Activated T-cell treated with anti-CD3 and anti-CD28 coated beads, Interleukin-2, amount 50 U/mL, for 4 hours (primary cell): ENCODE results near the gene C1orf174. TPM values are rescaled to one million over a fixed set of nuclear protein-coding genes. Genes with fewer than 3 reads are reported as not detected.

Experiments
- ATAC-seq, 2 donors: fragments of 200-7000 bp; cut with Tn5 transposase; one replicate each; pipeline ENCODE4 v1.10.0; 2021
- DNase-seq: peaks from one replicate; pipeline ENCODE4 v3.0.0-alpha.2; 2020
- H3K27me3 Mint-ChIP-seq: one replicate; pipeline ENCODE4 v1.8.0; 2021; ENCODE audit warnings: low read depth, mixed read lengths
- H3K36me3 Mint-ChIP-seq: one replicate; pipeline ENCODE4 v1.8.0; 2022; ENCODE audit warnings: mixed read lengths; ENCODE audit not compliant: insufficient read depth
- H3K4me1 Mint-ChIP-seq: one replicate; pipeline ENCODE4 v1.8.0; 2021; ENCODE audit warnings: low read depth, mixed read lengths
- H3K4me3 Mint-ChIP-seq: one replicate; pipeline ENCODE4 v1.8.0; 2021; ENCODE audit warnings: mild to moderate bottlenecking, moderate library complexity, mixed read lengths
- H3K9me3 Mint-ChIP-seq: one replicate; pipeline ENCODE4 v1.8.0; 2021; ENCODE audit warnings: mixed read lengths
- total RNA-seq, 3 donors: library from RNA; stranded (reverse); gene quantifications; one replicate each; pipeline ENCODE4 v1.2.1, GENCODE V29; 2021

Gene C1orf174
- total RNA-seq, 3 donors from 2014 or later = 55.0 to 61.8 (median 60.5) TPM

GRCh38 chr1:3898475-3898735, 1.7 kb downstream of the C1orf174 start:
- Mint-ChIP-seq H3K9me3 (peaks cover 16% of the 10 kb centered on the region), H3K4me1 (peaks cover 37% of the 10 kb centered on the region), H3K27me3 (no peaks in the 10 kb centered on the region), H3K4me3 (peak overlapping the region; percentile 89), H3K36me3 (peaks cover 15% of the 10 kb centered on the region)
- DNase-seq (no peak), ATAC-seq (no peak)

- H3K4me3 Mint-ChIP-seq = no peak overlapping the region
- DNase-seq = no peak
- H3K4me1 Mint-ChIP-seq = peaks cover 26% of the 10 kb centered on the region
- peaks cover 18% of the 10 kb centered on the region for H3K36me3 Mint-ChIP-seq
- peaks cover 16% of the 10 kb centered on the region for H3K9me3 Mint-ChIP-seq
- no peaks in the 10 kb centered on the region for H3K27me3 Mint-ChIP-seq
- no peak for ATAC-seq
Measured at GRCh38 chr1:3896396-3897000, 3.6 kb downstream of the C1orf174 start.

GRCh38 chr1:3895951-3896325, 4.1 kb downstream of the C1orf174 start:
- DNase-seq (no peak), ATAC-seq (no peak)
- no peak overlapping the region for H3K4me3 Mint-ChIP-seq
- peaks cover 29% of the 10 kb centered on the region for H3K4me1 Mint-ChIP-seq
- H3K9me3 Mint-ChIP-seq = peaks cover 16% of the 10 kb centered on the region
- peaks cover 19% of the 10 kb centered on the region for H3K36me3 Mint-ChIP-seq
- H3K27me3 Mint-ChIP-seq = no peaks in the 10 kb centered on the region

DNA sequence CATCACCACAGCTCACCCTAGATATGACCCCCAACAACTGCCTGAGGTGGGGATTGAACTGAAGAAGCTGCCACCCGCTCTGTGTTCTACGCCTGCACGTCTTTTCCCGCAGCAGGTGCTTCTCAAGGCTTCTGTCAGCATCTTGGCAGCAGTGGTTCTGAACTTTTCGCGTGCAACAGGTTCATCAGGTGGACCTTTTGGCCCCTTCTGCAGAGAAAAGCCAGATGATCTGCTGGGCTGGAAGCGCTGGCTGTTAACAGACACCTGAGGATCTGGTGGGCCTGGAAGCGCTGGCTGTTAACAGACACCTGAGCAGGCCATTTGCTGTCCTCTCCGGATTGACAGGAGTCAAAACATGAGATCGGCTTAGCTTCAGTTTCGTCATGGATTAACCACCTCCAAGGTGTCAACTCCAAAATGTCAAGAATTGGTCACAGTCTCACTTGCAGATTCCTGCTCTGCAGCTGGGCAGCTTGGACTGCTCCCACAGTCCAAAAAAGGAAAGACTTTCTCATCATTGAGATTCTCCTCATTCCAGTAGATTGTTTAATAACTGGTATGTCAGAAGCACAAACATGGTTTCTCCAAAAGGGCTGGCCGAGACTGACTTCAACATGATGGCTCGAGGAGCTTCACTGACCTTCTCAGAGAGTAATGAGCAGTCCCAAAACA, 4.7 kb downstream of the C1orf174 start:
- ATAC-seq (no peak), DNase-seq (no peak)
- H3K4me1 Mint-ChIP-seq = peaks cover 34% of the 10 kb centered on the region
- peaks cover 23% of the 10 kb centered on the region for H3K36me3 Mint-ChIP-seq
- no peaks in the 10 kb centered on the region for H3K27me3 Mint-ChIP-seq
- H3K9me3 Mint-ChIP-seq = peaks cover 16% of the 10 kb centered on the region
- no peak overlapping the region for H3K4me3 Mint-ChIP-seq

GRCh38 chr1:3894626-3895278, 5.3 kb downstream of the C1orf174 start:
- H3K9me3 Mint-ChIP-seq = peaks cover 16% of the 10 kb centered on the region
- no peak for DNase-seq
- peaks cover 26% of the 10 kb centered on the region for H3K36me3 Mint-ChIP-seq
- no peaks in the 10 kb centered on the region for H3K27me3 Mint-ChIP-seq
- peaks cover 40% of the 10 kb centered on the region for H3K4me1 Mint-ChIP-seq
- no peak overlapping the region for H3K4me3 Mint-ChIP-seq
- no peak for ATAC-seq

- Mint-ChIP-seq H3K4me1 (peaks cover 31% of the 10 kb centered on the region), H3K36me3 (peaks cover 28% of the 10 kb centered on the region), H3K27me3 (no peaks in the 10 kb centered on the region), H3K9me3 (peaks cover 13% of the 10 kb centered on the region), H3K4me3 (no peak overlapping the region)
- ATAC-seq = no peak
- no peak for DNase-seq
Measured at GRCh38 chr1:3893190-3893589, 6.9 kb downstream of the C1orf174 start.

DNA sequence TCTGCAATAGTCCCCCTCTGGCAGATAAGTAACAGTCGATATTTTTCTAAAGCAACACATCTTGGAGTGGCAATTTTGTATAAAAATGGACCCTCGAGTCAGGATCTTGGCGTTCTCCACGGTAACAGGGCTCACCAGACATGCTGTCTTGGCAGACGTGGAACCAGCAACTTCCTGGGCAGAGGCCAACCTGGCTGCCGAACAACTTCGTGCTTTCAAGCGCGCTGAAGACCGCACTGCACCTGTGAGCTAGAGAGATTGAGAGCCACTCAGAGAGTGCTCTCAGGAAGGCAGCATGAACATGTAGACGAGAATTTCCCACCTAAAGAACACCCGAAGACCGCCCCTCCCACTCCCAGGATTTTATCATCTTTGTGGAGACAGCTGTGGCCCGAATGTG, 7.3 kb downstream of the C1orf174 start:
- DNase-seq (no peak), ATAC-seq (no peak)
- Mint-ChIP-seq H3K36me3 (peaks cover 28% of the 10 kb centered on the region), H3K4me3 (no peak overlapping the region), H3K4me1 (peaks cover 31% of the 10 kb centered on the region), H3K9me3 (peaks cover 8% of the 10 kb centered on the region), H3K27me3 (no peaks in the 10 kb centered on the region)

- H3K4me1 Mint-ChIP-seq = peaks cover 24% of the 10 kb centered on the region
- no peak overlapping the region for H3K4me3 Mint-ChIP-seq
- H3K27me3 Mint-ChIP-seq = no peaks in the 10 kb centered on the region
- no peak for ATAC-seq
- DNase-seq = no peak
- no peaks in the 10 kb centered on the region for H3K9me3 Mint-ChIP-seq
- H3K36me3 Mint-ChIP-seq = peaks cover 22% of the 10 kb centered on the region
Measured at GRCh38 chr1:3891329-3891865, 8.7 kb downstream of the C1orf174 start.

DNA sequence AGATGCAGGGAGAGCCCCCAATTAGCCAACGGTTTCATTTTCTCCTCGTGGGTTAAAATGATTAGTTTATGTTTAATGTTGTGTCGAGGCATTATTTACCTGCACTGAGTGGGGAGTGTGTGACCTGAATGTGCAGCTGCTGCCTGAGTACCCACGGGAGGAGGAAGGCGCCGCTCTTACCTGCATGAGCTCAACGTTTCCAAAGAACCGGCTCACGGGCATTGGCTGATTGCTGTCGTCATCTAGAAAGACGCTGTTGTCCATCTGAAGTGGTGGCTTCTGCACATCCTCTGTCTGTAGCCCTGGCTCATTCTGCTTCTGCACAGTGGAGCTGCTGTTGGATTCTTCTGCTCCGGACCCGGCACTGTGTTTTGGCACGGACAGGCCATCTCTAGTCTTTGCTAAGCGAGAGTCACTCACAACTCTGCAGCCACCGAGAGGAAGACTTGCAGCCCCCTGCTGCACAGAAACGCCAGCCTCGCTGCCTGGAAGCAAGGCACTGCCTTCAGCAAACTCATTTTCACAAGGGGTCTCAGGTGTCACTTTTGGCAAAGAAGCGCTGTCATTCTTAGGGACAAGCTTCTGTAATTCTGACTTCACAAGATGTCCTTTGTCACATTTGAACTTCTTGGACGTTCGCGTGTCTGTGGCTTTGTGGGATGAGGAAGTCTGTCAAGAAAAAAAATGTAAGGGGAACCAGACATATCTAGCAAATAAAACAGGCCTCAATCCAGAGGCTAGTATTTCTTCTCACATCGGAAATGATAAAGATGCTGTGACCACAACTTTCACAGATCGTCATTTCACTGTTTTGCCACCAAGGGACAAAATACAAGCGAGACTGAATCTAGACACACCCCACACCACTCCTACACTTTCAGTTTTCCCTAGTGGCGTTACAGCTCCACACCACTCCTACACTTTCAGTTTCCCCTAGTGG, 9.4 kb downstream of the C1orf174 start:
- Mint-ChIP-seq H3K4me3 (peak overlapping the region; percentile 34), H3K9me3 (no peaks in the 10 kb centered on the region), H3K4me1 (peaks cover 22% of the 10 kb centered on the region), H3K36me3 (peaks cover 23% of the 10 kb centered on the region), H3K27me3 (no peaks in the 10 kb centered on the region)
- DNase-seq (no peak), ATAC-seq (peak; percentile 53 to 73)

GRCh38 chr1:3889936-3890335, 10.1 kb downstream of the C1orf174 start:
- Mint-ChIP-seq H3K4me3 (peak overlapping the region; percentile 34), H3K36me3 (peaks cover 24% of the 10 kb centered on the region), H3K27me3 (no peaks in the 10 kb centered on the region), H3K4me1 (peaks cover 22% of the 10 kb centered on the region), H3K9me3 (no peaks in the 10 kb centered on the region)
- DNase-seq = no peak
- peak in 1 of 2 donors; percentile 36 for ATAC-seq

GRCh38 chr1:3888301-3888700, 11.8 kb downstream of the C1orf174 start:
- no peaks in the 10 kb centered on the region for H3K27me3 Mint-ChIP-seq
- no peak for ATAC-seq
- H3K4me1 Mint-ChIP-seq = peaks cover 24% of the 10 kb centered on the region
- no peak for DNase-seq
- no peaks in the 10 kb centered on the region for H3K9me3 Mint-ChIP-seq
- H3K4me3 Mint-ChIP-seq = no peak overlapping the region
- H3K36me3 Mint-ChIP-seq = peaks cover 35% of the 10 kb centered on the region

GRCh38 chr1:3886691-3887090, 13.4 kb downstream of the C1orf174 start:
- H3K36me3 Mint-ChIP-seq = peaks cover 34% of the 10 kb centered on the region
- ATAC-seq (no peak), DNase-seq (no peak)
- H3K4me1 Mint-ChIP-seq = peaks cover 22% of the 10 kb centered on the region
- H3K27me3 Mint-ChIP-seq = no peaks in the 10 kb centered on the region
- H3K4me3 Mint-ChIP-seq = no peak overlapping the region
- H3K9me3 Mint-ChIP-seq = no peaks in the 10 kb centered on the region

DNA sequence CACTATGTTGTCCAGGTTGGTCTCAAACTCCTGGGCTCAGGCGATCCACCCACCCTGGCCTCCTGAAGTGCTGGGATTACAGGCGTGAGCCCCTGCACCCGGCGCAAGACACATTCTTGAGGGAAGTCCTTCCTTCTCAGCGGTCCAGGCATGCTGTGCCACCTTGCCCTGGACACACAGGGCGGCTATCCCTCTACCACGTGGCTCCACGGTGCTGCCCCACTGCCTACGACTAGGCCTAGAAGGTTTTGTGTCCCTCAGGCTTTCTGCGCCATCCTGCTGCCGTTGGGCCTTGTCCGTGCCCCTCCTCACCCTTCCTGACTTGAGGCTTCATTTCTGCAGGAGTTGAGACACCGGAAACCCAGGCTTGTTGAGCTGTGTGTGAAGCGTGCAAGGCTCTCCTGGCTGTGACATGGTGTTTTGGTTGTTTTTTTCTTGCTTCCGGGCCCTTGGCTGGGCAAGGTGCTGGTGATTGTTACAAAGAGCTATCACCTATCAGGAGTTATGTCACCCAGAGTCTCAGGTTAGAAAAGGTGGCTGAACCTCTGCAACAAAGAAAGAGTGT, 13.9 kb downstream of the C1orf174 start:
- peaks cover 19% of the 10 kb centered on the region for H3K4me1 Mint-ChIP-seq
- no peaks in the 10 kb centered on the region for H3K27me3 Mint-ChIP-seq
- peaks cover 34% of the 10 kb centered on the region for H3K36me3 Mint-ChIP-seq
- no peaks in the 10 kb centered on the region for H3K9me3 Mint-ChIP-seq
- no peak for ATAC-seq
- H3K4me3 Mint-ChIP-seq = no peak overlapping the region
- no peak for DNase-seq

DNA sequence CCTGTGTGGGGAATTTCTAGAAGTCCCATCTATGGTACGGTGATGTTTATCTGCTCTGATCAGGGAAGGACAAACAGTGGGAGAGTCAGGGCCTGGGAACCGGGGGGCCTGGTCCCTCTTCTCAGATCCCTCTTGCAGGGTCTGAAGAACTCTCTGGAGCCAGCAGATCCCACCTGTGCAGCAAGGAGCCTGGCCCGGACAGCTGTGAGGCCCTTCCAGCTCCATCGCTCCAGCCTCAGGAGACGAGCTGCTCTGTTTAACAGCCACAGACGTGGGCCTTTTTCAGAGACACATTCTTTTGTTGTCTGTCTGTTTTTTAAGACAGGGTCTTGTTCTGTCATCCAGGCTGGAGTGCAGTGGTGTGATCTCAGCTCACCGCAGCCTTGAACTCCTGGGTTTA, 14.5 kb downstream of the C1orf174 start:
- ATAC-seq = no peak
- DNase-seq = no peak
- Mint-ChIP-seq H3K27me3 (no peaks in the 10 kb centered on the region), H3K9me3 (no peaks in the 10 kb centered on the region), H3K36me3 (peaks cover 31% of the 10 kb centered on the region), H3K4me3 (no peak overlapping the region), H3K4me1 (peaks cover 14% of the 10 kb centered on the region)
